Endothelial cell of umbilical vein (primary cell): ENCODE results near the gene INSC. TPM values are rescaled to one million over a fixed set of nuclear protein-coding genes. Genes with fewer than 3 reads are reported as not detected.

ENCODE experiments used
- BruUV-seq: library from RNA; stranded (reverse); fragments of 400-500 nt; replicated peaks from 2 replicates; lab custom pipeline; 2021; lab: Mats Ljungman, UMichigan
- CTCF ChIA-PET: fragments of 300-600, 350-600 bp; sonication (Branson Sonifier 250); formaldehyde crosslinking; loops from one replicate; lab custom pipeline; 2021; ENCODE audit warnings: antibody characterized with exemption, inconsistent platforms; lab: Charles Lee
- POLR2A ChIA-PET: fragments of 300-600, 350-600 bp; sonication (Branson Sonifier 250); formaldehyde crosslinking; loops from one replicate; lab custom pipeline; 2021; ENCODE audit warnings: antibody characterized with exemption, inconsistent platforms; lab: Charles Lee
- DNase-seq: peaks from one replicate; pipeline ENCODE4 v3.0.0-alpha.2; 2011; ENCODE audit warnings: low read depth, low spot score
- FAIRE-seq: peaks from 2 replicates; lab custom pipeline; 2011; peaks lifted over from hg19 to GRCh38; lab: Jason Lieb, UNC
- H2AFZ ChIP-seq: 2 replicates; pipeline ENCODE4 v1.6.0; 2012; ENCODE audit warnings: low read depth, low read length, control low read depth, inconsistent platforms
- H3K27ac ChIP-seq: 2 replicates; pipeline ENCODE4 v1.5.1; 2011; ENCODE audit warnings: low read depth, mild to moderate bottlenecking, control low read depth, low read length, moderate library complexity; ENCODE audit not compliant: insufficient read depth
- H3K27me3 ChIP-seq, 2 experiments: 2 replicates each; pipeline versions ENCODE4 v1.6.0 to v1.6.1; 2011; ENCODE audit warnings: low read length in 2 of 2, mixed read lengths in 1 of 2; ENCODE audit not compliant: control insufficient read depth in 2 of 2, insufficient read depth in 2 of 2
- H3K36me3 ChIP-seq, 2 experiments: 2 replicates in 1 of 2; 3 replicates in 1 of 2; pipeline ENCODE4 v1.5.1; 2011; ENCODE audit warnings: low read length in 2 of 2, mild to moderate bottlenecking in 1 of 2, moderate library complexity in 1 of 2; ENCODE audit not compliant: control insufficient read depth in 2 of 2, insufficient read depth in 2 of 2; ENCODE audit errors: extremely low read depth in 1 of 2
- H3K4me1 ChIP-seq: 3 replicates; pipeline ENCODE4 v1.5.1; 2011; ENCODE audit warnings: mild to moderate bottlenecking, low read length; ENCODE audit not compliant: control insufficient read depth, insufficient read depth; ENCODE audit errors: extremely low read depth
- H3K4me2 ChIP-seq: 2 replicates; pipeline ENCODE4 v1.6.1; 2011; ENCODE audit warnings: low read length, control low read depth, mixed read lengths; ENCODE audit not compliant: insufficient read depth
- H3K4me3 ChIP-seq, 3 experiments: fragments of 200-600 bp in 1 of 3; sonication (generic), shearing (Covaris generic) in 1 of 3; replicated peaks in 1 of 3; 2 replicates each; pipeline ENCODE4 v1.5.1; 2011 to 2016; ENCODE audit warnings: control low read depth in 3 of 3, low read length in 3 of 3, mild to moderate bottlenecking in 2 of 3, inconsistent platforms in 1 of 3, low read depth in 1 of 3, moderate library complexity in 1 of 3; ENCODE audit not compliant: insufficient read depth in 1 of 3
- H3K79me2 ChIP-seq: 2 replicates; pipeline ENCODE4 v1.6.0; 2012; ENCODE audit warnings: low read length, inconsistent platforms; ENCODE audit not compliant: control insufficient read depth, insufficient read depth
- H3K9ac ChIP-seq: replicated peaks from 2 replicates; pipeline ENCODE3; 2011; ENCODE audit warnings: low read length, control low read depth; ENCODE audit not compliant: insufficient read depth; ENCODE audit errors: extremely low read depth
- H3K9me1 ChIP-seq: replicated peaks from 3 replicates; pipeline ENCODE4 v1.6.0; 2011; ENCODE audit warnings: mild to moderate bottlenecking, low read length; ENCODE audit not compliant: control insufficient read depth, insufficient read depth; ENCODE audit errors: extremely low read depth
- H3K9me3 ChIP-seq: replicated peaks from 2 replicates; pipeline ENCODE4 v1.5.1; 2012; ENCODE audit warnings: low read length, inconsistent platforms; ENCODE audit not compliant: control insufficient read depth, insufficient read depth
- H4K20me1 ChIP-seq: replicated peaks from 2 replicates; pipeline ENCODE3; 2011; ENCODE audit warnings: mild to moderate bottlenecking, low read length; ENCODE audit not compliant: control insufficient read depth, insufficient read depth; ENCODE audit errors: extremely low read depth
- EZH2 ChIP-seq: IDR thresholded peaks from 2 replicates; pipeline ENCODE4 v1.6.1; 2012; ENCODE audit warnings: borderline replicate concordance, low read depth, mild to moderate bottlenecking, moderate library complexity, low read length, inconsistent platforms; ENCODE audit not compliant: severe bottlenecking
- FOS ChIP-seq: IDR thresholded peaks from 2 replicates; pipeline ENCODE4 v1.6.1; 2011; ENCODE audit warnings: mild to moderate bottlenecking, low read length, moderate library complexity, borderline replicate concordance; ENCODE audit not compliant: insufficient read depth
- GATA2 ChIP-seq: IDR thresholded peaks from 2 replicates; pipeline ENCODE4 v1.7.0; 2011; ENCODE audit warnings: low read depth, mild to moderate bottlenecking, moderate library complexity, mixed read lengths, low read length; ENCODE audit not compliant: insufficient read length, insufficient read depth
- JUN ChIP-seq: IDR thresholded peaks from 2 replicates; pipeline ENCODE4 v1.6.1; 2011; ENCODE audit warnings: borderline replicate concordance, low read depth; ENCODE audit not compliant: insufficient read length, insufficient read depth
- MYC ChIP-seq: IDR thresholded peaks from one replicate; pipeline ENCODE4 v1.6.1; 2011; ENCODE audit warnings: mild to moderate bottlenecking, low read depth, low read length
- POLR2A ChIP-seq: IDR thresholded peaks from 2 replicates; pipeline ENCODE4 v1.6.1; 2012; ENCODE audit warnings: low read depth, mild to moderate bottlenecking, control low read depth, low read length
- POLR2AphosphoS5 ChIP-seq: IDR thresholded peaks from 2 replicates; pipeline ENCODE4 v1.6.1; 2012; ENCODE audit warnings: low read depth, mild to moderate bottlenecking, control low read depth, low read length, moderate library complexity; ENCODE audit not compliant: insufficient read depth
- dilution Hi-C: fragments of 300-500 bp; cut with MboI; formaldehyde crosslinking; loops from one replicate; pipeline ENCODE4 v1.15.0; 2019; ENCODE audit warnings: low sequenced_read_pairs; ENCODE audit not compliant: extremely low pct_ligation_motif_present
- intact Hi-C: fragments of 100-400 bp; cut with micrococcal nuclease; formaldehyde crosslinking; loops from one replicate; pipeline ENCODE4 v1.10.0; 2022
- polyA plus RNA-seq, 4 experiments: library from polyadenylated mRNA; depleted of rRNA in 3 of 4; stranded (reverse) in 3 of 4; unstranded in 1 of 4; fragments of >200 nt; gene quantifications; 2 replicates each; pipeline versions ENCODE4 v1.2.1 to v1.2.3, GENCODE V29; 2011 to 2012; ENCODE audit warnings: missing spikeins in 1 of 4
- total RNA-seq: library from RNA; stranded (reverse); gene quantifications from 2 replicates; pipeline ENCODE4 v1.2.3, GENCODE V29; 2021
- TF ChIP-seq, protein P1 (sequence below), 2 donors: IDR thresholded peaks; 1 replicate in 1 of 2; 2 replicates in 1 of 2; pipeline ENCODE4 v1.5.1; 2011; ENCODE audit warnings: low read length in 2 of 2, mild to moderate bottlenecking in 2 of 2, moderate library complexity in 2 of 2, control low read depth in 1 of 2, inconsistent platforms in 1 of 2, low read depth in 1 of 2; ENCODE audit not compliant: insufficient read depth in 1 of 2; ENCODE audit errors: extremely low read depth in 1 of 2
- TF ChIP-seq, protein P2 (sequence below): IDR thresholded peaks from 2 replicates; pipeline ENCODE4 v1.6.1; 2011; ENCODE audit not compliant: insufficient read depth, insufficient read length

The INSC gene
- total and polyA plus RNA-seq, 2 donors (not counting 3 experiments of a cell fraction or from before 2014, with no cell fraction given): not detected

DNA sequence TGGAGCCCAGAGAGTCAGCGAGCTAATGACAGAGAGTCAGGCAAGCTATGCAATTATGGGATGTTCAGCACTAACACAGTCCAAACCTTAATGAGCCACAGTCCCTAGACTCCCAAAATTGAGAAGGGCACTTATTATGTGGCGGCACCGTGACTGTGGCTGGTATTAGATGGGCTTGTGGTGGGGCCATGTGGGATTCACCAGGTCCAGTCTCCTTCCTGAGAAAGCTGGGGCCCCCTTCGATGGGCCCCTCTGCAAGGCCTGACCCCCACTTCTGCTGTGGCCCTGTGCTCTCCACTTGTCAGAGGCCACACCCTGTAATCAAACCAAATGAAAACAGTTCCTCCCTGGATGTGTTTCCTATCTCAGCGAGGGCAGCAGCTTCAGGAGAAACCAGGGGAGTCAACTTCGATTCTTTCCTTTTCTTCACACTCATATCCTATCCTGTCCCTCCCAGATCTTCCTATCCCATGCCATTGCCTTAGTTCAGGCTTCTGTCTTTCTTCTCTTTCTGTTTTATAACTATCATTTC is 42.9 kb downstream of the INSC start:
- Histone ChIP-seq H2AFZ (no peak overlapping the region), H3K4me3 (no peak overlapping the region), H3K4me2 (no peak overlapping the region), H4K20me1 (no peaks in the 10 kb centered on the region), H3K4me1 (no peaks in the 10 kb centered on the region), H3K9ac (no peak overlapping the region), H3K27me3 (no peaks in the 10 kb centered on the region), H3K9me1 (no peaks in the 10 kb centered on the region), H3K36me3 (no peaks in the 10 kb centered on the region), H3K9me3 (no peaks in the 10 kb centered on the region), H3K27ac (no peak overlapping the region), H3K79me2 (no peaks in the 10 kb centered on the region)
- intact Hi-C loops (no loop called here), dilution Hi-C loops (no loop called here)
- POLR2A ChIA-PET: no interaction called here
- FAIRE-seq: no peak
- TF ChIP-seq POLR2AphosphoS5 (no peak), EZH2 (no peak), JUN (no peak), MYC (no peak), FOS (no peak), GATA2 (no peak), POLR2A (no peak)
- TF ChIP-seq, protein P1, sequence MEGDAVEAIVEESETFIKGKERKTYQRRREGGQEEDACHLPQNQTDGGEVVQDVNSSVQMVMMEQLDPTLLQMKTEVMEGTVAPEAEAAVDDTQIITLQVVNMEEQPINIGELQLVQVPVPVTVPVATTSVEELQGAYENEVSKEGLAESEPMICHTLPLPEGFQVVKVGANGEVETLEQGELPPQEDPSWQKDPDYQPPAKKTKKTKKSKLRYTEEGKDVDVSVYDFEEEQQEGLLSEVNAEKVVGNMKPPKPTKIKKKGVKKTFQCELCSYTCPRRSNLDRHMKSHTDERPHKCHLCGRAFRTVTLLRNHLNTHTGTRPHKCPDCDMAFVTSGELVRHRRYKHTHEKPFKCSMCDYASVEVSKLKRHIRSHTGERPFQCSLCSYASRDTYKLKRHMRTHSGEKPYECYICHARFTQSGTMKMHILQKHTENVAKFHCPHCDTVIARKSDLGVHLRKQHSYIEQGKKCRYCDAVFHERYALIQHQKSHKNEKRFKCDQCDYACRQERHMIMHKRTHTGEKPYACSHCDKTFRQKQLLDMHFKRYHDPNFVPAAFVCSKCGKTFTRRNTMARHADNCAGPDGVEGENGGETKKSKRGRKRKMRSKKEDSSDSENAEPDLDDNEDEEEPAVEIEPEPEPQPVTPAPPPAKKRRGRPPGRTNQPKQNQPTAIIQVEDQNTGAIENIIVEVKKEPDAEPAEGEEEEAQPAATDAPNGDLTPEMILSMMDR (IDR thresholded peaks at IDR 0.05; ENCODE audit: extremely low read depth in 1 of 2, insufficient read depth in 1 of 2, low read depth in 1 of 2, low read length in 2 of 2): no peak
- TF ChIP-seq, protein P2, sequence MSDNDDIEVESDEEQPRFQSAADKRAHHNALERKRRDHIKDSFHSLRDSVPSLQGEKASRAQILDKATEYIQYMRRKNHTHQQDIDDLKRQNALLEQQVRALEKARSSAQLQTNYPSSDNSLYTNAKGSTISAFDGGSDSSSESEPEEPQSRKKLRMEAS: no peak
- DNase-seq: no peak
- BruUV-seq: no TSS peak
- CTCF ChIA-PET: no interaction called here
